H9 (cell line): ENCODE measurements around the gene SPTBN4. TPM values are rescaled to one million over a fixed set of nuclear protein-coding genes. Genes with fewer than 3 reads are reported as not detected.
A peak's percentile ranks its signal among the peaks of the same experiment; 100 is the strongest.

Experiments used
- DNase-seq: peaks from one replicate; pipeline ENCODE4 v3.0.0-alpha.2; 2017
- H2AFZ ChIP-seq: one replicate; pipeline ENCODE4 v1.6.1; 2013; ENCODE audit warnings: mild to moderate bottlenecking, low read length, control low read depth, moderate library complexity
- H2AK5ac ChIP-seq: 2 replicates; pipeline ENCODE4 v1.6.1; 2013; ENCODE audit warnings: low read length, control low read depth, mixed read lengths; ENCODE audit not compliant: insufficient read length
- H2BK120ac ChIP-seq: one replicate; pipeline ENCODE4 v1.6.1; 2013; ENCODE audit warnings: low read depth, mild to moderate bottlenecking, low read length, control low read depth, inconsistent platforms; ENCODE audit not compliant: poor library complexity, severe bottlenecking
- H2BK12ac ChIP-seq: 2 replicates; pipeline ENCODE4 v1.6.1; 2013; ENCODE audit warnings: low read length, control low read depth, mixed read lengths, low read depth; ENCODE audit not compliant: insufficient read length
- H2BK15ac ChIP-seq: 2 replicates; pipeline ENCODE4 v1.6.1; 2013; ENCODE audit warnings: low read depth, low read length, control low read depth
- H2BK20ac ChIP-seq: one replicate; pipeline ENCODE4 v1.6.1; 2013; ENCODE audit warnings: low read depth, mild to moderate bottlenecking, low read length, control low read depth, inconsistent platforms; ENCODE audit not compliant: poor library complexity, severe bottlenecking
- H2BK5ac ChIP-seq: 2 replicates; pipeline ENCODE4 v1.6.1; 2013; ENCODE audit warnings: low read length, control low read depth, mixed read lengths; ENCODE audit not compliant: insufficient read length
- H3K14ac ChIP-seq: 2 replicates; pipeline ENCODE4 v1.6.1; 2013; ENCODE audit warnings: low read length, control low read depth; ENCODE audit not compliant: insufficient read depth
- H3K18ac ChIP-seq: 2 replicates; pipeline ENCODE4 v1.6.1; 2013; ENCODE audit warnings: low read depth, mild to moderate bottlenecking, mixed read lengths, low read length, control low read depth; ENCODE audit not compliant: insufficient read length
- H3K23ac ChIP-seq: 2 replicates; pipeline ENCODE4 v1.6.1; 2013; ENCODE audit warnings: low read length, control low read depth, mixed read lengths, low read depth; ENCODE audit not compliant: insufficient read length
- H3K23me2 ChIP-seq: 2 replicates; pipeline ENCODE4 v1.6.1; 2013; ENCODE audit warnings: low read depth, mild to moderate bottlenecking, mixed read lengths, low read length, control low read depth; ENCODE audit not compliant: insufficient read length, poor library complexity, severe bottlenecking
- H3K27ac ChIP-seq: 2 replicates; pipeline ENCODE4 v1.5.1; 2013; ENCODE audit warnings: low read length, control low read depth, mixed read lengths, low read depth; ENCODE audit not compliant: insufficient read length
- H3K27me3 ChIP-seq: 2 replicates; pipeline ENCODE4 v1.6.1; 2013; ENCODE audit warnings: low read length, control low read depth, inconsistent platforms; ENCODE audit not compliant: insufficient read depth
- H3K4ac ChIP-seq: 2 replicates; pipeline ENCODE4 v1.6.1; 2013; ENCODE audit warnings: low read depth, mild to moderate bottlenecking, control low read depth, inconsistent platforms, low read length, moderate library complexity
- H3K4me1 ChIP-seq: 2 replicates; pipeline ENCODE4 v1.6.1; 2013; ENCODE audit warnings: low read length, control low read depth, inconsistent platforms; ENCODE audit not compliant: insufficient read depth
- H3K4me2 ChIP-seq: 2 replicates; pipeline ENCODE4 v1.6.1; 2013; ENCODE audit warnings: low read length, control low read depth, mixed read lengths; ENCODE audit not compliant: insufficient read length, insufficient read depth
- H3K56ac ChIP-seq: 2 replicates; pipeline ENCODE4 v1.6.1; 2013; ENCODE audit warnings: low read depth, mild to moderate bottlenecking, mixed read lengths, low read length, control low read depth; ENCODE audit not compliant: insufficient read length
- H3K79me1 ChIP-seq: 2 replicates; pipeline ENCODE4 v1.6.1; 2013; ENCODE audit warnings: low read depth, mild to moderate bottlenecking, moderate library complexity, low read length, control low read depth, inconsistent platforms; ENCODE audit not compliant: insufficient read depth, poor library complexity, severe bottlenecking
- H3K79me2 ChIP-seq: 2 replicates; pipeline ENCODE4 v1.6.1; 2013; ENCODE audit warnings: low read length, control low read depth, inconsistent platforms; ENCODE audit not compliant: insufficient read depth
- H3K9ac ChIP-seq: 2 replicates; pipeline ENCODE4 v1.6.1; 2013; ENCODE audit warnings: low read length, control low read depth, mixed read lengths; ENCODE audit not compliant: insufficient read length; ENCODE audit errors: extremely low read depth
- H3K9me3 ChIP-seq: one replicate; pipeline ENCODE4 v1.6.1; 2013; ENCODE audit warnings: low read depth, low read length, inconsistent platforms; ENCODE audit not compliant: control insufficient read depth
- H3T11ph ChIP-seq: one replicate; pipeline ENCODE4 v1.6.1; 2013; ENCODE audit warnings: mild to moderate bottlenecking, low read length, control low read depth, inconsistent platforms
- H4K20me1 ChIP-seq: one replicate; pipeline ENCODE4 v1.6.1; 2013; ENCODE audit not compliant: control insufficient read depth, insufficient read length, insufficient read depth
- H4K5ac ChIP-seq: 2 replicates; pipeline ENCODE4 v1.6.1; 2013; ENCODE audit warnings: low read depth, mild to moderate bottlenecking, mixed read lengths, low read length, control low read depth; ENCODE audit not compliant: insufficient read length
- H4K8ac ChIP-seq: replicated peaks from 2 replicates; pipeline ENCODE4 v1.6.1; 2013; ENCODE audit warnings: low read length, control low read depth, mixed read lengths, low read depth; ENCODE audit not compliant: insufficient read length
- H4K91ac ChIP-seq: 2 replicates; pipeline ENCODE4 v1.6.1; 2013; ENCODE audit warnings: low read depth, mild to moderate bottlenecking, moderate library complexity, mixed read lengths, low read length, control low read depth; ENCODE audit not compliant: insufficient read length
- H3K27ac Mint-ChIP-seq, 3 experiments: 2 replicates in 2 of 3; 3 replicates in 1 of 3; pipeline ENCODE4 v1.8.0; 2020 to 2021; ENCODE audit warnings: mixed read lengths in 3 of 3, mild to moderate bottlenecking in 1 of 3, moderate library complexity in 1 of 3
- H3K27me3 Mint-ChIP-seq: 2 replicates; pipeline ENCODE4 v1.8.0; 2021; ENCODE audit warnings: low read depth, mild to moderate bottlenecking, moderate library complexity, mixed read lengths
- H3K36me3 Mint-ChIP-seq, 3 experiments: 2 replicates in 2 of 3; 3 replicates in 1 of 3; pipeline ENCODE4 v1.8.0; 2020 to 2021; ENCODE audit warnings: low read depth in 3 of 3, mixed read lengths in 3 of 3; ENCODE audit not compliant: insufficient read depth in 1 of 3
- H3K4me1 Mint-ChIP-seq, 2 experiments: 2 replicates each; pipeline ENCODE4 v1.8.0; 2020; ENCODE audit warnings: mixed read lengths in 2 of 2
- H3K4me3 Mint-ChIP-seq, 2 experiments: 2 replicates in 1 of 2; 3 replicates in 1 of 2; pipeline ENCODE4 v1.8.0; 2020 to 2021; ENCODE audit warnings: mild to moderate bottlenecking in 2 of 2, mixed read lengths in 2 of 2, moderate library complexity in 1 of 2
- H3K9me3 Mint-ChIP-seq, 2 experiments: 2 replicates in 1 of 2; 3 replicates in 1 of 2; pipeline ENCODE4 v1.8.0; 2020; ENCODE audit warnings: mild to moderate bottlenecking in 2 of 2, mixed read lengths in 2 of 2, moderate library complexity in 1 of 2
- CTCF ChIP-seq: fragments of 200-600 bp; sonication (generic); conservative IDR thresholded peaks from 3 replicates; pipeline ENCODE4 v1.8.0; 2021; ENCODE audit warnings: antibody characterized with exemption, mild to moderate bottlenecking
- WGBS: extraction: QIAGEN DNeasy Blood & Tissue Kit; methylation state at CpG from one replicate; pipeline ENCODE4 v1.1.7; 2013; ENCODE audit warnings: missing lambda C conversion rate, low lambda C conversion rate, mixed read lengths; ENCODE audit not compliant: insufficient read length; ENCODE audit errors: extremely low coverage; 5-methylcytosine and 5-hydroxymethylcytosine counted together
- total RNA-seq: library from RNA; stranded (reverse); gene quantifications from 2 replicates; pipeline ENCODE4 v1.2.1, GENCODE V29; 2021

The SPTBN4 gene
- total RNA-seq, 1 experiment from 2014 or later = 2.9 TPM

- Histone ChIP-seq H3K27me3 (no peaks in the 10 kb centered on the region), H3K4me2 (peak overlapping the region; percentile 96), H2BK5ac (no peak overlapping the region), H4K8ac (no peak overlapping the region), H3K4me1 (no peaks in the 10 kb centered on the region), H4K20me1 (no peaks in the 10 kb centered on the region), H3K79me1 (peaks cover 6% of the 10 kb centered on the region), H2BK120ac (no peak overlapping the region), H4K5ac (no peak overlapping the region), H3K23ac (no peak overlapping the region), H3K18ac (peak overlapping the region; percentile 97), H3K23me2 (peaks cover 3% of the 10 kb centered on the region), H3K9ac (peak overlapping the region; percentile 77), H2BK12ac (no peak overlapping the region), H2AK5ac (no peak overlapping the region), H3K27ac (peak overlapping the region; percentile 67), H2BK15ac (no peak overlapping the region), H3K9me3 (no peaks in the 10 kb centered on the region), H3T11ph (no peak overlapping the region), H3K56ac (no peak overlapping the region), H3K4ac (no peak overlapping the region), H2AFZ (peak overlapping the region; percentile 89), H3K14ac (peak overlapping the region; percentile 98; the same call in 1 of the 2 replicates), H2BK20ac (no peak overlapping the region), H3K79me2 (peaks cover 4% of the 10 kb centered on the region; the same call in 1 of the 2 replicates), H4K91ac (no peak overlapping the region)
- no peak for DNase-seq
- Mint-ChIP-seq H3K4me3 (peak overlapping the region; percentile 91 to 96), H3K27ac (peak overlapping the region; percentile 91 to 98 (median 98)), H3K36me3 (peaks cover 15 to 36% (median 30%) of the 10 kb centered on the region in 3 experiments; a peak in 6 of 7 replicates), H3K9me3 (no peaks in the 10 kb centered on the region; a peak in 1 of 5 replicates), H3K4me1 (peaks cover 24 to 28% of the 10 kb centered on the region in 2 experiments), H3K27me3 (no peaks in the 10 kb centered on the region)
- TF ChIP-seq CTCF = peak; percentile 34; the same call in 2 of the 3 replicates
- no CpG with 5 or more reads among the region's 18 CpGs for WGBS
Observed at GRCh38 chr19:40444825-40445312, 21.9 kb upstream of the SPTBN4 start.
